ENCODE data around the gene MRPL40. TPM values are rescaled to one million over a fixed set of nuclear protein-coding genes. Genes with fewer than 3 reads are reported as not detected.

The MRPL40 gene
- total and polyA plus RNA-seq, 2 of the 13 experiments (the other 11 are each of a cell fraction or from before 2014, with no cell fraction given): 42.7 to 79.7 TPM

- peak; percentile 4 for TF ChIP-seq TBL1XR1 (IDR thresholded peaks at IDR 0.05; ENCODE audit: borderline replicate concordance, low read length, partially characterized antibody)
- TF ChIP-seq FOXK2 (IDR thresholded peaks at IDR 0.05): peak; percentile 98
- no peak for TF ChIP-seq XRCC5 (optimal IDR thresholded peaks at IDR 0.05; ENCODE audit: low read length)
- peak; percentile 64; the same call in 1 of the 2 replicates for TF ChIP-seq SAP130 (CRISPR knock-in tag; IDR thresholded peaks at IDR 0.05; ENCODE audit: low read depth)
- TF ChIP-seq, protein P1, sequence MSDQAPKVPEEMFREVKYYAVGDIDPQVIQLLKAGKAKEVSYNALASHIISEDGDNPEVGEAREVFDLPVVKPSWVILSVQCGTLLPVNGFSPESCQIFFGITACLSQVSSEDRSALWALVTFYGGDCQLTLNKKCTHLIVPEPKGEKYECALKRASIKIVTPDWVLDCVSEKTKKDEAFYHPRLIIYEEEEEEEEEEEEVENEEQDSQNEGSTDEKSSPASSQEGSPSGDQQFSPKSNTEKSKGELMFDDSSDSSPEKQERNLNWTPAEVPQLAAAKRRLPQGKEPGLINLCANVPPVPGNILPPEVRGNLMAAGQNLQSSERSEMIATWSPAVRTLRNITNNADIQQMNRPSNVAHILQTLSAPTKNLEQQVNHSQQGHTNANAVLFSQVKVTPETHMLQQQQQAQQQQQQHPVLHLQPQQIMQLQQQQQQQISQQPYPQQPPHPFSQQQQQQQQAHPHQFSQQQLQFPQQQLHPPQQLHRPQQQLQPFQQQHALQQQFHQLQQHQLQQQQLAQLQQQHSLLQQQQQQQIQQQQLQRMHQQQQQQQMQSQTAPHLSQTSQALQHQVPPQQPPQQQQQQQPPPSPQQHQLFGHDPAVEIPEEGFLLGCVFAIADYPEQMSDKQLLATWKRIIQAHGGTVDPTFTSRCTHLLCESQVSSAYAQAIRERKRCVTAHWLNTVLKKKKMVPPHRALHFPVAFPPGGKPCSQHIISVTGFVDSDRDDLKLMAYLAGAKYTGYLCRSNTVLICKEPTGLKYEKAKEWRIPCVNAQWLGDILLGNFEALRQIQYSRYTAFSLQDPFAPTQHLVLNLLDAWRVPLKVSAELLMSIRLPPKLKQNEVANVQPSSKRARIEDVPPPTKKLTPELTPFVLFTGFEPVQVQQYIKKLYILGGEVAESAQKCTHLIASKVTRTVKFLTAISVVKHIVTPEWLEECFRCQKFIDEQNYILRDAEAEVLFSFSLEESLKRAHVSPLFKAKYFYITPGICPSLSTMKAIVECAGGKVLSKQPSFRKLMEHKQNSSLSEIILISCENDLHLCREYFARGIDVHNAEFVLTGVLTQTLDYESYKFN (CRISPR knock-in tag; conservative IDR thresholded peaks at IDR 0.05): no peak
- 0 out of 2 replicates have a peak, but pooled peaks have one; percentile 5 for TF ChIP-seq ZNF614 (CRISPR knock-in tag; IDR thresholded peaks at IDR 0.05; ENCODE audit: borderline replicate concordance)
- TF ChIP-seq SUZ12 (IDR thresholded peaks at IDR 0.05; ENCODE audit: low read depth, low read length): no peak
- TF ChIP-seq ZNF317 (CRISPR knock-in tag; IDR thresholded peaks at IDR 0.05): 0 out of 2 replicates have a peak, but pooled peaks have one; percentile 23
- no peak for TF ChIP-seq WIZ (CRISPR knock-in tag; IDR thresholded peaks at IDR 0.05)
- TF ChIP-seq MTA3 (CRISPR knock-in tag; IDR thresholded peaks at IDR 0.05): no peak
- TF ChIP-seq, protein P2, sequence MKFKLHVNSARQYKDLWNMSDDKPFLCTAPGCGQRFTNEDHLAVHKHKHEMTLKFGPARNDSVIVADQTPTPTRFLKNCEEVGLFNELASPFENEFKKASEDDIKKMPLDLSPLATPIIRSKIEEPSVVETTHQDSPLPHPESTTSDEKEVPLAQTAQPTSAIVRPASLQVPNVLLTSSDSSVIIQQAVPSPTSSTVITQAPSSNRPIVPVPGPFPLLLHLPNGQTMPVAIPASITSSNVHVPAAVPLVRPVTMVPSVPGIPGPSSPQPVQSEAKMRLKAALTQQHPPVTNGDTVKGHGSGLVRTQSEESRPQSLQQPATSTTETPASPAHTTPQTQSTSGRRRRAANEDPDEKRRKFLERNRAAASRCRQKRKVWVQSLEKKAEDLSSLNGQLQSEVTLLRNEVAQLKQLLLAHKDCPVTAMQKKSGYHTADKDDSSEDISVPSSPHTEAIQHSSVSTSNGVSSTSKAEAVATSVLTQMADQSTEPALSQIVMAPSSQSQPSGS (CRISPR knock-in tag; IDR thresholded peaks at IDR 0.05): 0 out of 2 replicates have a peak, but pooled peaks have one; percentile 1
- peak; percentile 88 for TF ChIP-seq ETV5 (CRISPR knock-in tag; IDR thresholded peaks at IDR 0.05; ENCODE audit: borderline replicate concordance)
- TF ChIP-seq ZNF354B (CRISPR knock-in tag; IDR thresholded peaks at IDR 0.05): no peak
- peak; percentile 80 for TF ChIP-seq RBFOX2 (IDR thresholded peaks at IDR 0.05; ENCODE audit: low read depth, low read length)
- no peak for TF ChIP-seq FOXJ3 (CRISPR knock-in tag; IDR thresholded peaks at IDR 0.05; ENCODE audit: borderline replicate concordance)
- 0 out of 2 replicates have a peak, but pooled peaks have one; percentile 24 for TF ChIP-seq ZBTB40 (IDR thresholded peaks at IDR 0.05)
- no peak for TF ChIP-seq ZBTB40 (CRISPR knock-in tag; IDR thresholded peaks at IDR 0.05)
- TF ChIP-seq ZNF121 (CRISPR knock-in tag; IDR thresholded peaks at IDR 0.05): 0 out of 2 replicates have a peak, but pooled peaks have one; percentile 17
Measured at GRCh38 chr22:19478901-19479354, 46.6 kb downstream of the MRPL40 start, which contains the start of gene UFD1 (continued).
